GM19328 (cell line): Measurements from ENCODE around the gene WWOX.

Experiments used
- ATAC-seq: cut with Tn5 transposase; IDR thresholded peaks from one replicate; pipeline ENCODE4 v1.9.1; 2021; ENCODE audit warnings: mild to moderate bottlenecking, moderate library complexity; ENCODE audit not compliant: unreplicated experiment

Gene WWOX

DNA sequence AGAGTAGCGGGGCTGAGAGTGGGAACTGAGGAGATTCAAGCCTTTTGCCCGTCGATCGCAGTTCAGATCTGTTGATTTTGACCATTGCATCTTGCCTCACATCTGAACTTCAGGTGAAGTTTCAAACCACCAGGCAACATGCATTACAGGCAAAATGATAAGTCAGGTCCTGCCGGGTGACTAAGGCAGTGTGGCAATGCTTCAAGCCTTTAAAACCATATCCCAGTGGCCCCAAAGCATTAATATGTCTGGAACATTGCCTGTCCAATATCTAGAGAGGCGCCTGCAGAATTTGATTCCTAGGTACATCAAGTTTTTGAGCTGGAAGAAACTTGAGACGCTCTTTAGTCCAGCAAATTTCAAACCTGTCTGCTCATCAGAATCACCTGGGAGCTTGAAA, 998.3 kb downstream of the WWOX start:
- no peak for ATAC-seq

GRCh38 chr16:79098907-79099306, 999.5 kb downstream of the WWOX start:
- no peak for ATAC-seq

- ATAC-seq = no peak
These were observed 1000.3 kb downstream of the WWOX start for GRCh38 chr16:79099716-79100115.

- no peak for ATAC-seq
These were observed 1001.0 kb downstream of the WWOX start for GRCh38 chr16:79100447-79100846.

GRCh38 chr16:79101491-79101890, 1002.0 kb downstream of the WWOX start:
- no peak for ATAC-seq

- no peak for ATAC-seq
These were observed 1005.1 kb downstream of the WWOX start for GRCh38 chr16:79104567-79104966.

DNA sequence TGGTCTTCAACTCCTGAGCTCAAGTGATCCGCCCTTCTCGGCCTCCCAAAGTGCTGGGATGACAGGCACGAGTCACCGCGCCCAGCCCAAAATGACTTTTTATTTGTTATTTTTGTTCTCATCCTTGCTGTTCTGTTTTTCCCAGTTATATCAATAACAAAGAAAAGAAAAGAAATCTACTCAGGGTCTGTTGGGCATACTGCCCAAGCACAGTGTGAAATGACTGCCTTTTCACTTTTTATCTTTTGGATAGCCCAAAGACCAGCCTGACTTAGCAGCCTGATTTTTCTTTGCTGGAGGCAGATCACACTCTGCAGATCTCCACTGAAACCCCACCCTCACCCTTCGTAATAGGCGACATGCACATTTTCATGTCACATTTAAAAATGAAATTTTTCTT, 1007.8 kb downstream of the WWOX start:
- ATAC-seq = no peak

- ATAC-seq = no peak
These were observed 1010.3 kb downstream of the WWOX start for GRCh38 chr16:79109771-79110170.

GRCh38 chr16:79110242-79110641, 1010.8 kb downstream of the WWOX start:
- no peak for ATAC-seq

DNA sequence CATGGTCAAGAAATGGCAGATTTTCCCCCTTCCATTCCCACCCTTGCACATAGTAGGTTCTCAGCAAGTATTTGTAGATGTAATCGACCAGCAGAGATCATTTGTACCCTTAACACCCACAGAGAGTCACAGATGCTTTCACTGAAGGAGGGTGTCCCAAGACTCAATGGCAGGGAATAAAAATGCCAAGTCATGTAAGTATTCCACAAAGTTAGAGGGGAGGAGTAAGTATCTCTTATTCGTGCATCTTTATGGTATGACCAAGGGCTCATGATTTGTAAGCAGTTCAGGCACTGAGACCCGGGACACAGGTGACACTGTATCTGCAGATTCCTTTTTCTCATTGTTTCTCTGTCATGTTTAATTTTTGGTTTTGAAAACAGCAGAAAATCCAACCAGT, 1011.5 kb downstream of the WWOX start:
- no peak for ATAC-seq

DNA sequence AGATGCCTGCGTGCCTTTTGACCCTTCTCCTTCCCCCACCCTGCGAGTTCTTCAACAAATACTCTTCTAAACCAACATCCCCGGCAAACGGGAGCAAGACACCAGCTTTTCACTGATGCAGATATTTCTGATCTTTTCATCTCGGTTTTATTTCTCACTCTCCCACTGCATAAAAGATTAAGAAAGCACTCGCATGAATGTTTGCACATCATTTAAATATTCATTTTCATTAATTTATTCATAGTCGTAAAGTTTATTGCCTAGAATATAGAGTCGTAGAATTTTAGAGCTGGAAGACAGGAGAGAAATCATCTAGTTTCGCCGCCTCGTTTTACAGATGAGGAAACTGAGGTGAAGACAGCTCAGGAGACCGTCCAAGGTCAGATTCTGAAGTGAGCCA, 1013.0 kb downstream of the WWOX start:
- ATAC-seq = no peak

- no peak for ATAC-seq
These were observed 1014.4 kb downstream of the WWOX start for GRCh38 chr16:79113826-79114225.

- no peak for ATAC-seq
These were observed 1015.3 kb downstream of the WWOX start for GRCh38 chr16:79114759-79115158.

- no peak for ATAC-seq
These were observed 1022.5 kb downstream of the WWOX start for GRCh38 chr16:79121906-79122305.

DNA sequence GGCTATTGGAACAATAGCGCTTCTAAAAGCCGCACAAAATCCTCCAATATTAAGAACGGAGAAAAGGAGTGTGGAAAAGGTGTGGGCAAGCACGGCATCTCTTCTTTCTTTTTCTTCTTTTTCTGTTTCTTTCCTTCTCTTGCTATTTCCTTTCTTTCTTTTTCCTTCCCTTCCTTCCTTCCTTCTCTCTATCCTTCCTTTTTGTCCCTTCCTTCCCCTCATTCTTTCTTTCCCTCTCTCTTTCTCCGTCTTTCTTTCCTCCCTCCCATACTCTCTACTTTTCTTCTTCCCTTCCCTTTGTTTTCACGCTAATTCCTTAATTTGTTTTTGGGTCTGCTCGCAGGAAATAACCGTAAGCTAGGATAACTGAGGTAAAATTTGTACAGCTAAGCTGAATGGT, 1022.9 kb downstream of the WWOX start:
- ATAC-seq = no peak

DNA sequence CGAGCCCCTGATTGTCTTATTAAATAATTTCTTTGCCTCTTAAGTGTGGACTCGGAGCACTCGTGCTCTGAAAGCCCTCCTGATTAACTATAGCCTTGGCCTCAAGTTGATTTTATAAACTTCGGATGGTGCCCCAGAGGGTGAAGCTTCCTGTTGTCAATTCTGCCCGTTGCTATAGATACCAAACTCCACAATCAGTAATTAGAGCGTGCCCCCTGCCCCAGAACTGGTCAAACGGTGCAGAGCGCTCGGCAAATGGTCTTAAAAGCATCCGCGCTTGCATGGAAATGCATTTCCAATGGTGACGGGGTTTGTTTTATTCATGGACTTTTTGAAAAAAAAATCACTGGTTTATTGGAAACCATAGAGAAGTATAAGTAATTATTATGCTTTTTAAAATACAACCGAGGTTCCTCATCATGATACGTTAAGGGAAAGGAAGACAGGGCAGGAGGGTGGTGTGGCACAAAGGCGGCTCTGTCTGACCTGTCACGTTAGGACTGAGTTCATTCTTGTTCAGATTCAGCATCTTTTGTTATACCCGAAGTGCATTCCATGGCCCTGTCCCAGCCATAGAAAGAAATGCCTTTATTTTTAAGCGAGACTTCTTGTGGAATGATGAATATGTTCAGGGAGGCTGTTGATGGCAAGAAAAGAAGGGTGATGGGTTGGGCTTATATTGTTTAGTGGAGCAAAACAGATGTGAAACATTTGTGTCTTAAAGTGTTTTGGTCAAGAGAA, 1024.7 kb downstream of the WWOX start:
- ATAC-seq = no peak

- no peak for ATAC-seq
These were observed 1028.3 kb downstream of the WWOX start for GRCh38 chr16:79127766-79128165.

DNA sequence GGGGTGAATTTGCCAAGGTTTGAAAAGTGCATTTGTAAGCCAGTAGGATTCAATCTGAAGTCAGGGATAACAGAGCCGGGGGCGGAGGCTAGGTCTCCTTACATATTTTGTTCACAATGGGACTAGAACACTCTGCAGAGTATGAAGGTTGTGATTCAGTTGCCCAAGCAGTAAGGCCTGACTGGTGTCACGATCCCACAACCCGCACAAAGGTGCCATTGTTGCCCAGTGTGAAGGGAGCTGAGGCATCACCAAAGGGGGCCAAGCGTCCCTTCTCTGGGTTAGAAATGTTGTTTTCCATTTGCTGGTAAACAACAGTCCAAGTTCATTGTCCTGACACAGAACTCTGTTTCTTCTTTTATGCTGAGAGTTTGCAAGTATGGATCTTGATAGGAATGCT, 1029.3 kb downstream of the WWOX start:
- no peak for ATAC-seq

DNA sequence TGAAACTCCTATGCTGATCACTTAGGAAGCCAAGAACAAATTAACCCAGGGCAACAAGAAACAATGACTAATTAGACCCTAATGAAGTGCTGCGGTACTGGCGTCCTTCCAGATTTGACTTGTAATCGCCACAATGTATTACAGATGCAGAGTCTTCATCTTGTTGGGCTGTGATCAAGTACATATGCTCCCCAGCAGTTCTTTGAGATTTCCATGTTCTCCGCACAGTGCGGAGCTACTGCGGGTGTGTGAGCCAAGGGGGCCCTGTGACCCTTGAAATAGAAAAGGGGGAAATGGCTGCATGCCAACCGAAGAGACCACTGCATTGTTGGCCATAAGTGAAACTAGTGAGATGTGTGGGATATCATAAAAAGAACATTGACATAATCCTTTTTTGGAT, 1031.2 kb downstream of the WWOX start:
- ATAC-seq = no peak

DNA sequence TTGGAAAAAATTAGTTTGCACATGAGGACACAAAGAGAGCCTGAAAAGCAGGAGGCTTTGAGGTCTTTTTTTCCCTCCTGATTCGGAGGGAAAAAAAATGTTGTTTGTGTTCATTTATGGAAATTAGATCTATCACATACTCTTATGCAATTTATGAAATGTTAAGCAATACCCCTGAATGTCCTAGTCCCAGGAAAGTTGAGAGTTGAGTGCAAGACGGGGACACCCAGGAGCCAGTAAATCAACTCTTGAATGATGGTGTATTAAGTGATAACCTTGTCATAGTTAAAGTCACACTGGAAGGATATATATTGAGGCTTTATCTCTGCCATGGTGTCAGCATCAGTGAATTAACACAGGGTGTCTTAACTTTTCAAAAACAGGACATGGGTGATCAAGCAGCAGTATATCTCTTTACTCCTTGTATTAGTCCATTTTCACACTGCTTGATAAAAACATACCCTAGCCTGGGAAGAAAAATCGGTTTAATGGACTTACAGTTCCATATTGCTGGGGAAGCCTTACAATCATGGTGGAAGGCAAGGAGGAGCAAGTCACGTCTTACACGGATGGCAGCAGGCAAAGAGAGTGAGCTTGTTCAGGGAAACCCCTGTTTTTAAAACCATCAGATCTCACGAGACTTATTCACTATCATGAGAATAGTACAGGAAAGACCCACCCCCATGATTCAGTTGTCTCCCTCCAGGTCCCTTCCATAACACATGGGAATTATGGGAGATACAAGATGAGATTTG, 1032.0 kb downstream of the WWOX start:
- no peak for ATAC-seq

DNA sequence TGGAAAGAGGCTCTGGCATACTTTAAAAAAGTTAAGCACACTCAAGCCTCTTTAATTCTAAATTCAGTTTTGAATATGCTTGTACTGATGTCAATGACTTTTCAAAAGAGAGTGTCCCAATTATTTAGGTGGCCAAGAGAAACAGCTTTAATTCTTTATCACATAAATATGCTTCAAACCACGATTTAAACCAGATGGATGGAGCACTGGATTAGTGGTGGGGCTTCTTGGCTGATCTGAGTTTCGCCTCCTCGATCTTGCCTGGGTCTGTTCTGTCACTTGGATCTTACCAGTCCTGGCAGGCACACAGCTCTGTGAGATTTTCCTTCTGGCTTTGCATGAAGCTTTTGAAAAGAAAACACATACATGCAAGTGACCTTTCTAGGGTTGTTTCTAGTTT, 1033.2 kb downstream of the WWOX start:
- no peak for ATAC-seq

DNA sequence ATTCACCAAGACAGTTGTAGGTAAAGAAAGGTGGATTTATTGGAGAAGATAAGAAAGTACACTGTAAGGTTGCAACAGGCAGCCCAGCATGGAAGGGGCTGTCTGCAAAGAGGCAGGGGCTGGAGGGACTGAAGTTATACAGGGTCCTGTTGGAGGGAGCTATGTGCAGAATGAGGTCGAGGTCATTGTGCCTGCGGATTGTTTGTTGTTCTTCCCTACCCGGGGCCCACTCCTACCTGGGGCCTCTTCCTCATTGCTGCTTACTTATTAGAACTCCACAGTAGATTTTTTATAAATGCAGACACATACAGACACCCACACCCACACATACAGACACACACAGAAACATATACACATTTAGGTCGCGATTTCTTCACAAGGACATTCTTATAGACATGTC, 1034.8 kb downstream of the WWOX start:
- ATAC-seq = no peak

DNA sequence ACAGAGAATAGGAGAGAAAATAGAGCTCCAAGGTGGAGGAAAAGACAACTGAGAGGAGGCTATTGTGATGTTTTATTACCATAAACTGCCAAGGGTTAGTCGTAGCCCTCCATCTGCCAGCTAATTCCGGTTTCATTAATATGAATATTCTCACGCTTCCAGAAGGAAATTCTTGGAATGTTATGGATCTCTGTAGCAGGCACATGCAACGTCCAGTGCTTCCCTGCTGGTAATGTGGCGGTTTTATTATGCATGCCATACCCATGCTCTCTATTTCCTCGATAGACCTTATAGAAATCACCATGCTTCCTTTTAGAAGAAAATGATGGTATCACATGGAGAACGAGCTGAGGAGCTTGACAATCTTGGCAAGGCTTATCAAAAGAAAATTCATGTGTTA, 1037.5 kb downstream of the WWOX start:
- ATAC-seq = no peak
